Placental pericyte (primary cell): ENCODE data around the gene NXT1. TPM values are rescaled to one million over a fixed set of nuclear protein-coding genes. Genes with fewer than 3 reads are reported as not detected.

Experiments
- small RNA-seq: library from RNA; depleted of rRNA; stranded (forward); fragments of <200 nt; gene quantifications from one replicate; pipeline ENCODE3, GENCODE V24; 2012; ENCODE audit warnings: low replicate concordance
- total RNA-seq: library from RNA; depleted of rRNA; stranded (reverse); fragments of >200 nt; gene quantifications from 2 replicates; pipeline ENCODE4 v1.2.3, GENCODE V29; 2012

NXT1 gene
- 17.5 and 32.6 TPM in 2 replicates for total RNA-seq

GRCh38 chr20:23350196-23350903 is at the start of gene NXT1:
TSS of gene NXT1 (plus strand) at chr20:23350791. CDS start at chr20:23354042, 3,251 bp downstream.

GRCh38 chr20:23361476-23362391 is 11.1 kb downstream of the NXT1 start, which contains the start of gene GZF1:
TSS of gene GZF1 (plus strand) at chr20:23362182. CDS start at chr20:23364384, 2,202 bp downstream.

Small RNA genes within 50 kb of the gene (small RNA-seq; reads per million reads assigned to genes)
- gene RNA5SP479: not detected

Other genes starting within 250 kb of the NXT1 start
- 18.8 and 42.5 TPM in 2 replicates for gene GZF1, start 11.4 kb downstream of the NXT1 start, total RNA-seq
- 7.9 and 9.6 TPM in 2 replicates for gene NAPB, start 70.7 kb downstream of the NXT1 start, total RNA-seq
- gene CSTL1, start 88.9 kb downstream of the NXT1 start, total RNA-seq: not detected in 2 replicates
- gene CST11, start 102.1 kb downstream of the NXT1 start, total RNA-seq: not detected in 2 replicates
- not detected in 2 replicates for gene CST8, start 140.3 kb downstream of the NXT1 start, total RNA-seq
- gene CST9L, start 217.7 kb downstream of the NXT1 start, total RNA-seq: not detected in 2 replicates